Kidney epithelial cell (primary cell): ENCODE measurements around the gene ADAM30. TPM values are rescaled to one million over a fixed set of nuclear protein-coding genes. Genes with fewer than 3 reads are reported as not detected.

Experiments used
- DNase-seq: peaks from one replicate; pipeline ENCODE4 v3.0.0-alpha.2; 2010; ENCODE audit warnings: low read depth
- H3K27me3 ChIP-seq: 2 replicates; pipeline ENCODE4 v1.6.0; 2011; ENCODE audit warnings: low read length; ENCODE audit not compliant: control insufficient read depth, insufficient read depth
- H3K36me3 ChIP-seq: 2 replicates; pipeline ENCODE4 v1.5.1; 2011; ENCODE audit warnings: low read length; ENCODE audit not compliant: control insufficient read depth, insufficient read depth
- H3K4me3 ChIP-seq: 2 replicates; pipeline ENCODE4 v1.5.1; 2011; ENCODE audit warnings: low read depth, mild to moderate bottlenecking, control low read depth, low read length
- CTCF ChIP-seq: IDR thresholded peaks from 2 replicates; pipeline ENCODE4 v1.5.1; 2011; ENCODE audit warnings: mild to moderate bottlenecking, moderate library complexity, low read length, control low read depth, inconsistent platforms; ENCODE audit not compliant: insufficient read depth, poor library complexity, severe bottlenecking
- total RNA-seq: library from RNA; depleted of rRNA; stranded (reverse); fragments of >200 nt; gene quantifications from 2 replicates; pipeline ENCODE4 v1.2.3, GENCODE V29; 2015

ADAM30 gene
- total RNA-seq, 1 donor from 2014 or later: not detected

GRCh38 chr1:119870917-119871596 is 25.3 kb downstream of the ADAM30 start:
- peak; percentile 99 for TF ChIP-seq CTCF
- peak; percentile 37 for DNase-seq
- Histone ChIP-seq H3K36me3 (no peaks in the 10 kb centered on the region), H3K27me3 (no peaks in the 10 kb centered on the region), H3K4me3 (no peak overlapping the region)

- no peak overlapping the region for H3K4me3 ChIP-seq
- H3K36me3 ChIP-seq: no peaks in the 10 kb centered on the region
- no peak for DNase-seq
- H3K27me3 ChIP-seq: no peaks in the 10 kb centered on the region
- TF ChIP-seq CTCF: no peak
Observed at GRCh38 chr1:119869995-119870394, 26.3 kb downstream of the ADAM30 start.

- H3K27me3 ChIP-seq: no peaks in the 10 kb centered on the region
- no peak for TF ChIP-seq CTCF
- DNase-seq: no peak
- H3K4me3 ChIP-seq: no peak overlapping the region
- H3K36me3 ChIP-seq: no peaks in the 10 kb centered on the region
Observed at GRCh38 chr1:119868176-119868575, 28.1 kb downstream of the ADAM30 start.

GRCh38 chr1:119866451-119866850 is 29.9 kb downstream of the ADAM30 start:
- H3K36me3 ChIP-seq: no peaks in the 10 kb centered on the region
- TF ChIP-seq CTCF: no peak
- DNase-seq: no peak
- H3K4me3 ChIP-seq: no peak overlapping the region
- H3K27me3 ChIP-seq: no peaks in the 10 kb centered on the region

- no peak for DNase-seq
- Histone ChIP-seq H3K27me3 (no peaks in the 10 kb centered on the region), H3K36me3 (no peaks in the 10 kb centered on the region), H3K4me3 (no peak overlapping the region)
- TF ChIP-seq CTCF: no peak
Observed at GRCh38 chr1:119865627-119866026, 30.7 kb downstream of the ADAM30 start.

GRCh38 chr1:119862276-119862675 is 34.0 kb downstream of the ADAM30 start:
- no peaks in the 10 kb centered on the region for H3K36me3 ChIP-seq
- H3K27me3 ChIP-seq: no peaks in the 10 kb centered on the region
- TF ChIP-seq CTCF: no peak
- no peak for DNase-seq
- no peak overlapping the region for H3K4me3 ChIP-seq
